BLaER1 (cell line): ENCODE results near the gene PPP2R2C.

Experiments
- H3K27ac ChIP-seq: shearing (Covaris generic); formaldehyde crosslinking; 2 replicates; pipeline ENCODE4 v1.8.1; 2022
- H3K27me3 ChIP-seq: shearing (Covaris generic); formaldehyde crosslinking; 2 replicates; pipeline ENCODE4 v1.8.1; 2022
- H3K36me3 ChIP-seq: shearing (Covaris generic); formaldehyde crosslinking; 2 replicates; pipeline ENCODE4 v1.8.1; 2022
- H3K4me1 ChIP-seq: shearing (Covaris generic); formaldehyde crosslinking; 2 replicates; pipeline ENCODE4 v1.8.1; 2022
- H3K4me2 ChIP-seq: shearing (Covaris generic); formaldehyde crosslinking; 2 replicates; pipeline ENCODE4 v1.8.1; 2022
- H3K4me3 ChIP-seq: shearing (Covaris generic); formaldehyde crosslinking; 2 replicates; pipeline ENCODE4 v1.8.1; 2022
- H3K9ac ChIP-seq: shearing (Covaris generic); formaldehyde crosslinking; 2 replicates; pipeline ENCODE4 v1.8.1; 2022
- H3K9me3 ChIP-seq: shearing (Covaris generic); formaldehyde crosslinking; 2 replicates; pipeline ENCODE4 v1.8.1; 2022
- H4K20me1 ChIP-seq: shearing (Covaris generic); formaldehyde crosslinking; 2 replicates; pipeline ENCODE4 v1.8.1; 2022
- Cebpa-rat ChIP-seq: shearing (Covaris generic); IDR thresholded peaks from 2 replicates; pipeline ENCODE4 v1.8.1; 2022

PPP2R2C gene

DNA sequence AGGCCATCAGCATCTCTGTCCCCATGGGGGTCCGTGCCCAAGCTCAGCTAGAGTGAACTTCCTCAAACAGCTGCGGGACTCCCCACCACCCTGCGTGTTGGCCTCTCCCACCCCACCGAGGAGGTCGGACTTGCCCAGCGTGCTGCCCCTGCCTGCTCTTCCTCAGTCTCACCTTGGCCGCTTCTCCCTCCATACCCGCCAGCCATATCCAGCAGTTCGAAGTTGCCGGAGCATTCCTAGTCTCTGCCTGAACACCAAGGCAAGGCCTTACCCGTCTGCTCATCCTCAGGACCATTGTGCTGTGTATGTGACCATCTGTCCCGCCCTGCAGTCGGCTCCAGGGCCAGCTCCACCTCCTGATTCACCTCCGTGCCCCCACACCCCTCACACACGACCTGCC lies 118.3 kb downstream of the PPP2R2C start:
- no peak overlapping the region for H3K4me3 ChIP-seq
- peak overlapping the region; percentile 64 for H3K4me2 ChIP-seq
- H3K27ac ChIP-seq = no peak overlapping the region
- H3K27me3 ChIP-seq = no peaks in the 10 kb centered on the region
- no peak for TF ChIP-seq Cebpa-rat
- H3K9ac ChIP-seq = no peak overlapping the region
- no peaks in the 10 kb centered on the region for H3K36me3 ChIP-seq
- H3K9me3 ChIP-seq = no peaks in the 10 kb centered on the region
- no peaks in the 10 kb centered on the region for H4K20me1 ChIP-seq
- peaks cover 59% of the 10 kb centered on the region for H3K4me1 ChIP-seq

DNA sequence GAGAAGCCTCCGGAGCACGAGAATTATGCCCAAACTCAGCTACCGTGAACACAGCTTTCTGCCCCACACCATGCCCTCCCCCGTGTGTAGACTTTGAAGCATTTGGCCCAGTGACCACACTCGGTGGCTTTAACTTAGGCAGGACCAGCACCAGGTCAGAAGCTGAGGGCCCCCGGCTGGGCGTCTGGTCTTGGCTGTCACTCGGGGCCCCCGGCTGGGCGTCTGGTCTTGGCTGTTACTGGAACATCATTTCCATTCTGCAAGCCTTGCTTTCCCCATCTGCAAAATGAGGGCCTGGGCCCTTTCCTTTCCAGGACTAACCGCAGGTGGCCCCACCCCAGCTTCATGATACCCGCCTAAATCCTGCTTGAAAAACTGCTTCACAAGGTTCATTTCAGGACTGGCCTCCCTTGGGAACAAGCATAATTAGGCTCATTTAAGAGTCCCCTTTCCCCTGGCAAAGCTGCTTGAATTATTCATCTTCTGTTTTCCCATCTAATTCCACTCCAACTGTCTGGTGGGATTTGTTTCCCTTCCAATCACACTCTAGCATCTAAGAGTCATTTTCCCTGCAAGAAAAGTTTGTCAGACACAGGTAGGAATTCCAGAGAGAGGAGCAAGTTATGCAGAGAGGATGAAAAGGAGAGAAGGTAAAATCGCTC lies 120.3 kb downstream of the PPP2R2C start:
- no peaks in the 10 kb centered on the region for H3K27me3 ChIP-seq
- H3K4me2 ChIP-seq = peak overlapping the region; percentile 79
- 0 out of 2 replicates have a peak overlapping the region, but pooled peaks have one; percentile 26 for H3K27ac ChIP-seq
- H3K9ac ChIP-seq = no peak overlapping the region
- no peaks in the 10 kb centered on the region for H3K36me3 ChIP-seq
- no peak overlapping the region for H3K4me3 ChIP-seq
- TF ChIP-seq Cebpa-rat = no peak
- H4K20me1 ChIP-seq = no peaks in the 10 kb centered on the region
- peaks cover 67% of the 10 kb centered on the region for H3K4me1 ChIP-seq
- H3K9me3 ChIP-seq = no peaks in the 10 kb centered on the region

DNA sequence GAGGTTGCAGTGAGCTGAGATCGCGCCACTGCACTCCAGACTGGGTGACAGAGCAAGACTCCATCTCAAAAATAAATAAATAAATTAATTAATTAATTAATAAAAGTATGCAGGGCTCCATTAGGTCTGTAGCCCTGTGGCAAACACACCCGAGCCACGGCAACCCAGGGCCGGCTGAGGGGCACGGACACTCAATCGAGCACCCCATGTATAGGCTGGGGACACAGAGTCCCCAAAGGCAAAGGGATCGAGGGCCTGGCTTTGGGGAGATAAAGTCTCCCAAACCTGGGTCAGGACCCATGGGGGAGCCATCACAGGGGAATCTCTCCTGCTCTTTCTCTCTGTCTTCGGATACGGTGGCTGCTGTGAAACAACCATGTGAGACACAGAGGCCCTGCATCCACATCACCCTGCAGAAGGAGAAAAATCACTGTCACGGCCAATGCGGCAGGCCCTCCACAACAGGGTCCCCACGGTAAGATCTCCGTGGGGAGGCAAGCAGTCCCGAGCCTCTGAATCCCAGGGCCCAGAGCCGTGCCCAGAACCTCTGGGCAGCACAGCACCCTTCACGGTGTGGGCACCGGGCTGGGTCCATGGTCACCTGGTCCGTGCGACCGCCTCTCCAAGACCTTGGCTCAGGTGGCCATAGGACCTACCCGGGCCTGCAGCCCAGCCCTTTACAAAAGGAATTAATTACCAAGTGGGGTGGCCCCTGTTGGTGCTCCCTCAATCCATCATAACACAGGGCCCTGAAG lies 121.0 kb downstream of the PPP2R2C start:
- H3K4me1 ChIP-seq = peaks cover 75% of the 10 kb centered on the region
- no peaks in the 10 kb centered on the region for H3K27me3 ChIP-seq
- H3K9ac ChIP-seq = no peak overlapping the region

DNA sequence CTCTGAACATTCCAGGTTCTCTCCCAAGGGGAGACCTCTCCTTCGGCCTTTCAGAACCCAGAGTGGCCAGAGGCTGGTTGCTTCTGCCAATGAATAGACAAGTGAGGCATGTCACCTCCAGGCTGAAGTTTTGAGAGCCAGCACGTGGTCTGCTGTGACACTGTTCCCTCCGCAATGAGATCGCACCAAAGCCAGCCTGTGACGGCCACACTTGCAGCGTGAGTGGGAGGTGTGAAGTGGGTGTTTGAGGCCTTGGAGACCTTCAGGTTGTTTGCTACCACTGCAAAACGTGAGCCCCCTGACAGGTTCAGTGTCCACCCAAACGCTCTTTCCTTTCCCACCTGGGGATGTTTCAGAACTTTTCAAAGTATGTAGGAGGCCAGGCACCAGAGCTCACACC lies 121.8 kb downstream of the PPP2R2C start:
- peaks cover 7% of the 10 kb centered on the region for H3K9me3 ChIP-seq
- H3K4me2 ChIP-seq = peak overlapping the region; percentile 79
- no peaks in the 10 kb centered on the region for H3K36me3 ChIP-seq
- peaks cover 82% of the 10 kb centered on the region for H3K4me1 ChIP-seq
- no peaks in the 10 kb centered on the region for H3K27me3 ChIP-seq
- no peak overlapping the region for H3K9ac ChIP-seq
- H4K20me1 ChIP-seq = no peaks in the 10 kb centered on the region
- no peak overlapping the region for H3K4me3 ChIP-seq
- TF ChIP-seq Cebpa-rat = no peak
- H3K27ac ChIP-seq = no peak overlapping the region

More for the DNA sequence above, 121.0 kb downstream of the PPP2R2C start:
- TF ChIP-seq Cebpa-rat = no peak
- Histone ChIP-seq H3K4me3 (no peak overlapping the region), H3K36me3 (no peaks in the 10 kb centered on the region), H3K4me2 (peak overlapping the region; percentile 79), H4K20me1 (no peaks in the 10 kb centered on the region), H3K27ac (0 out of 2 replicates have a peak overlapping the region, but pooled peaks have one; percentile 26), H3K9me3 (no peaks in the 10 kb centered on the region)

DNA sequence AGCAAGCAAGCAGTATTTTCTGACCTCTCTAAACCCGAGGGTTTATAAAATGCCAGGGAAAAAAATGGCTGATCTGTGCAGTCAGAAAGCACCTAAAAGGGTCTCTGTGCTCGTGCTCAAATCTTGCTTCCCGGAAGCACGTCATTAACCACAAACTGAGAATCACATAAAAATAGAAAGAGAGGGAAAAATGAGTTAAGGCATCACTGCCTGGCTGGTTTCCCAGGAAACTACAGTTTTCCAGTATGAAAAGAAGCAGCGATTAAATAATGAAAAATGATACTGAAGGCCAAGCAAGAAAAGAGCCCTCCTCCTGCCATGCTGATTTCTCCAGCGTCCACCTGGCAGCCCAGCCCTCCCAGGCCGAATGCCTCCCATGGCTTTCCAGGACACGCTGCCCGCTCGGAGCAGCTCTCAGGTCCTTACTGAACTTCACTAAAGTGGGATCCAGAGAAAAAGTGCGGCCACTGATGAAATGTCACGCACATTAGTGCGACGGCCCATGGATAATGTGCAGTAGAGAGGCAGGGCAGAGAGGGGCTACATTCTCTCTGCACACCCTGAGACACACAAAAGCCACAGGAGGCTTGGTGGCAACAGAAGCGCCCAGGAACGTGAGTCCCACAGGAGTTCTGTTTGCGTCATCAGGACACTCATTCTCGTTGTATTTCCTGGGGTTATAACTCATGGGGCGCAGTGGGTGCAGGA lies 122.4 kb downstream of the PPP2R2C start:
- peaks cover 13% of the 10 kb centered on the region for H3K9me3 ChIP-seq
- no peaks in the 10 kb centered on the region for H3K36me3 ChIP-seq
- H3K27me3 ChIP-seq = no peaks in the 10 kb centered on the region
- peak overlapping the region; percentile 79 for H3K4me2 ChIP-seq
- H3K4me1 ChIP-seq = peaks cover 77% of the 10 kb centered on the region
- no peak for TF ChIP-seq Cebpa-rat
- no peak overlapping the region for H3K9ac ChIP-seq
- H3K27ac ChIP-seq = peak overlapping the region; percentile 48
- H3K4me3 ChIP-seq = no peak overlapping the region
- no peaks in the 10 kb centered on the region for H4K20me1 ChIP-seq

DNA sequence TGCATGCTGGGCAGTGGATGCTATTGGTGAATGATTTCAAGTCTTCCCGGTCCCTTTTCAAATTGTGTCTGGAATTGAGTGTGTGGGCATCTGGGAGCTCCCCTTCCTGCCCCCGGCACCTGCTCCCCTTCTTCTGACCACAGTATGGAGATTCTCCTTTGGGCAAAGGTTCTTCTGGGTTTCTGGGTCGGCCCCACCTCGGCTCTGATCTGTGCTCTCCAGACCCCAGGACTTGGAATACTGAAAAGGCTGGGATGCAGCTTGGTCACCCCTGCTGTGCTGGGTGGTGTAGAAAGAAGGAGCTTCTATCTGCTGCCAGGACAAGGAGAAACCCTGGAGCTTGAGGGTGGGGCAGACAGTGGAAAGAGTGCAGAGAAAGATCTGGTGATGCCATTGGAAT lies 124.0 kb downstream of the PPP2R2C start:
- H3K4me3 ChIP-seq = no peak overlapping the region
- no peak overlapping the region for H3K27ac ChIP-seq
- H4K20me1 ChIP-seq = no peaks in the 10 kb centered on the region
- H3K27me3 ChIP-seq = no peaks in the 10 kb centered on the region
- TF ChIP-seq Cebpa-rat = no peak
- H3K9ac ChIP-seq = no peak overlapping the region
- H3K36me3 ChIP-seq = no peaks in the 10 kb centered on the region
- H3K4me1 ChIP-seq = peaks cover 70% of the 10 kb centered on the region
- H3K9me3 ChIP-seq = peaks cover 15% of the 10 kb centered on the region
- H3K4me2 ChIP-seq = no peak overlapping the region

DNA sequence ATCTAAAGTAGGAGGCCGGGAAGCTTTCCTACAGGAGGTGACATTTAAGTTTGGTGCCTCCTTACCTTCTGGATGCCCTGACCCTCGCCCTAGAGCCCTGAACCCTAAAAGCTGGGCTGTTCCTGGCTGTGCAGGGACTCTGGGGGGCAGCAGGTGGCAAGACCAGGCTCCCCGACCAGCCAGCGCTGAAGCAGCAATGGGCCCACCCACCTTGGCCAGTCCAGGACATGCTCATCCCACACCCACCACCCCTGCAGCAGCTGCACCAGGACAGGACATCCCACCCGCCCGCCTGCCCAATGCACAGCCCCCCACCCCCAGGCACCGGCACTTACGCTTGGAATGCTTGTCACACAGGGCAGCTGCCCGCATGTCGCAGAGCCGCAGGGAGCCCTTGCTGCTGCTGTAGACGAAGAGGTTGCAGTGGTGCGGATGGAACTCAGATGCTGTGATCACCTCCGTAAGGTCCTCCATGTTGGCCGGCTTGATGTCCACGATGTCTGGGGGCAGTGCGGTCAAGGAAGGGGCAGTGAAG lies 124.8 kb downstream of the PPP2R2C start:
- H3K36me3 ChIP-seq = no peaks in the 10 kb centered on the region
- no peaks in the 10 kb centered on the region for H4K20me1 ChIP-seq
- H3K9ac ChIP-seq = no peak overlapping the region
- H3K4me2 ChIP-seq = peak overlapping the region; percentile 63
- no peak overlapping the region for H3K4me3 ChIP-seq
- TF ChIP-seq Cebpa-rat = no peak
- H3K9me3 ChIP-seq = peaks cover 15% of the 10 kb centered on the region
- H3K27ac ChIP-seq = no peak overlapping the region
- H3K27me3 ChIP-seq = no peaks in the 10 kb centered on the region
- H3K4me1 ChIP-seq = peaks cover 73% of the 10 kb centered on the region

DNA sequence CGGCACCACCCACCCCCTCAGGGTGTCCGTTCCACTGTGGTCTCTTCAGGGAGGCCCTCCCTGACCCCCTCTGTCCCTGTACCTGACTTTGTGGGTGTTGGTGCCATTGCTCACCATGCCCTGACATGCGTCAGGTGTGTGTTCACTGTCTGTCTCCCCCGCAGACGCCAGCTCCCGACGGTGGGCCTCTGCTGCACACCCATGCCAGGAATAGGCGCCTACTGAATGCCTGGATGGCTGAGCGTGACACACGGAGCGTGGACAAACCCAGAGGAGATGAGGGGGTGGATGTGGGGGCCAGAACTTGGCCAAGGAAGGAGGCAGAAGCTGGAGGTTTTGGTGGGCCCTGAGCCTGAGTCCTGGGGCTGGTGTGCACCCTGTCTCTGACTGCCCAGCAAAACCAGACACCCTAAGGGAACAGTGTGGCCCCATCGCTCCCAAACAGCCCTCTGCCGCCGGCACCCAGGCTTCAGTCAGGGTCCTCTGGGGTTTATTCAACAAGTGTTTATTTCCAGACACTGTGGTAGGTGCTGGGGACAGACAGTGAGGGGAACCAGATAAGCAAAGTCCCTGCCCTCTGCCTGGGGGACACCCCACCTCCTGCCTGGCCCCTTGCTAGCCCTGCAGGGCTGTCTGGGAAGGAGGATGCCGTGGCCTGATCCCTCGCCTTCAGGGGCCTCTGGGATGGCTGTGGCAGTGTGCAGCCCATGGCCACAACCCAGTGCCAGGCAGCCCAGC lies 125.9 kb downstream of the PPP2R2C start:
- H3K27me3 ChIP-seq = no peaks in the 10 kb centered on the region
- H3K36me3 ChIP-seq = no peaks in the 10 kb centered on the region
- no peak for TF ChIP-seq Cebpa-rat
- peaks cover 15% of the 10 kb centered on the region for H3K9me3 ChIP-seq
- no peak overlapping the region for H3K27ac ChIP-seq
- 0 out of 2 replicates have a peak overlapping the region, but pooled peaks have one; percentile 5 for H3K9ac ChIP-seq
- H3K4me1 ChIP-seq = peaks cover 73% of the 10 kb centered on the region
- H4K20me1 ChIP-seq = no peaks in the 10 kb centered on the region
- H3K4me3 ChIP-seq = no peak overlapping the region
- peak overlapping the region; percentile 63 for H3K4me2 ChIP-seq

DNA sequence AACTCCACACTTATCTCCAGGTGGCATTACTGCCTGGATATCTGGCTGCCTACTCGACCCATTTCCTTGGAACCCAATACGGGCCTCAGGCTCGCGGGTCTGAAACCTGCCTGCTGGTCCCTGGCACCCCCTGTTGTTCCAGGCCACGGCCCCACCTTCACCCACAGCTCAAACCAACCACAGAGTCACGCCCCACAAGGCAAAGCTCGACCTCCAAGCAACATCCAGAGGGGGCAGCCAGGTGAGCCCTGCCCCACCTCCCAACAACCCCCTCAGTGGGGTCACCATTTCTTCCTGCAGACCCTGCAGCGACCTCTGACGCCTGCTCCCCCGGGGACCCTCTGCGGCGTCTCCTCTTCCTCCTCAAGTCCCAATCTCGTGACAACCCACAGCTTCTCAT lies 126.5 kb downstream of the PPP2R2C start:
- Histone ChIP-seq H4K20me1 (no peaks in the 10 kb centered on the region), H3K27me3 (no peaks in the 10 kb centered on the region), H3K4me2 (peak overlapping the region; percentile 63), H3K9ac (0 out of 2 replicates have a peak overlapping the region, but pooled peaks have one; percentile 5), H3K36me3 (no peaks in the 10 kb centered on the region), H3K9me3 (peaks cover 15% of the 10 kb centered on the region), H3K27ac (no peak overlapping the region), H3K4me3 (no peak overlapping the region), H3K4me1 (peaks cover 70% of the 10 kb centered on the region)
- no peak for TF ChIP-seq Cebpa-rat
